A172 (cell line): Measurements from ENCODE around the gene ATP4A. TPM values are rescaled to one million over a fixed set of nuclear protein-coding genes. Genes with fewer than 3 reads are reported as not detected.

Experiments
- DNase-seq: peaks from one replicate; pipeline ENCODE4 v3.0.0-alpha.2; 2015; ENCODE audit warnings: low spot score
- total RNA-seq: library from RNA; depleted of rRNA; stranded (reverse); fragments of >200 nt; shearing (Covaris generic); gene quantifications from 2 replicates; pipeline ENCODE4 v1.2.3, GENCODE V29; 2014

Gene ATP4A
- total RNA-seq, 1 experiment from 2014 or later, result not detected

DNA sequence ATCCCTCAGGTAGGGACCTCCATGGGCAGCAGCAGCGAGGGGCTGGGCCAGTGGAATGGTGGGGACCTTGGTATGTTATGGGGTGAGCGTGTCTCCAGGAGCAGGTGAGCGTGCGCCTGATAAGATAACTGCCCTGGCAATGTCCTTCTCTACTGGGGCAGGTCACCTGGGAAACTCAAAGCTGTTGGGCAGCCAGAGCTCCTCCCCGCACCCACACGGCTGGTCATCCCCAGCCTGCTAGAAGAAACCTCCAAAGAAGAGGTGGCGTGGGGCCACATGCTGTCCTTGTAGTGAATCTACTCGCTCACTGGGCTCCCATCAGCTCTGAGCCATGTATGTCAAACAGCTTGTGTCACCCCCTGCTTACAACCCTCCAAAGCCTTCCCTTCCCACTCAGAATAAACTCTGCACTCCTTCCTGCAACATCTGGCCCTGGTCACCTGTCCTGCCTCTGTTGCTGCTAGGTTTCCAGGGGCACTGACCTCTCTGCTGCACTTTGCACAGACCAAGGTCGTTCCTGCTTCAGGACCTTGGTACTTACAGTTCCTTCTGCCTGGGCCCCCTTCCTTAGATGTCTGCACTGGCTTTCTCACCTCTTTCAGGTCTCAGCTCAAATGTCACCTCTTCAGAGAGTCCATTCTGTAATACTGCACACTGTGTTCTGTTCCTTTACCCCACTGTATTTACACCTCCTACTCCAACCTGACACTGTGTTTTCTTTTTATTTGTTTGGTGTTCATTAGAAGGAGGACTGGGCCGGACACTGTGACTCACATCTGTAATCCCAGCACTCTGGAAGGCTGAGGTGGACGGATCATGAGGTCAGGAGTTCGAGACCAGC is 1.8 kb upstream of the ATP4A start:
- no peak for DNase-seq

DNA sequence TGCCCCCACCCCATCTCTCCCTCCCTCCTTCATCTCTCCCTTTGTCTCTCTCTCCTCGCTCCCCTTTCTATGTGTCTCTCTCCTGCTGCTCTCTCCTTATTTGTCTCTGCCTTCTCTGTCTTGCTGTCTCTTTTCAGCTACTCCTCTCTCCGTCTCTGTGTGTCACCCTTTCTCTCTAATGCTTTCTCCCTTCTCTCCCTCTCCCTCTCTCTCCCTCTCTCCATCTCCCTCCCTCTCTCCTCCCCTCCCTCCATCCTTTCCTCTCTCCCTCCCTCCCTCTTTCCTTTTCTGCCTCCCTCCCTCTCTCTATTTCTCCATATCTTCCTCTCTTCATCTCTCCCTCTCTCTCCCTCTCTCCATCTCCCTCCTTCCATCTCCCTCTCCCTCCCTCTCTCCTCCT is 682 bp downstream of the ATP4A start:
- DNase-seq, result no peak

DNA sequence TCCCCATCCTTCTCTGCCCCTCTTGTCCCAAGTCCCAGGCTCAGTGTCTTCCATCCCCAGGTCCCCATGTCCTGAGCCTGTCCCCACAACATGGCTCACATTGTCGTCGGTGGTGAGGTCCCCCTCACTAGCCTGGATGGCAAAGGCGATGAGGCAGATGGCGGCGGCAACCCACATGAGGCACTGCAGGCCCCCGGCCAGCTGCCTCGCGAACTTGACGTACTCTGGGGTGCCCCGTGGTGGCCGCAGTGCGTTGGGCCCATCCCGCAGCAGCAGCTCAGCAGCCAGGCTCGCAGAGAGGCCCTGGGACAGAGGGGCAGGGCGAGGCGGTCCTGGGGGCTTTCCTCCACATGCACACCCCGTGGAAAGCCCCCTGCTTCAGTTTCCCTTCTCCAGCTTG is 1.1 kb downstream of the ATP4A start:
- DNase-seq, result no peak

DNA sequence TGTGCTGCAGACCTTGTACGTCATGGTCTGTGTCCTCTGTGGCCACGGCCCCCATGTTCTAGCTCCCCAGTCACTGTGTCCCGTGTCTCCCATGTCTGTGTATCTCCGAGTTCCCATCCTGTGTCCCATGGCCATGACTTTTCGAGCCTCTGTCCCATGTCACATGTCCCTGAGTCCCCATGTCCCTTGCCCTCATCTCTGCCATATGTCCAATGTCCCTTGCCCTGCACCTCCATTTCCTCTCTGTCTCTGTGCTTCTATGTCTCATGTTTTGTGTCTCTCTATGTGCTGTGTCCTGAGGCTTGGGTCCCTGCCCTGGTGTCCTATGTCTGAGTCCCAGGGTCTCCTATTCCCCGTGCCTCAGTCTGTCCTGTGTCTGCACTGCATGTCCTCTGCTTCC is 2.0 kb downstream of the ATP4A start:
- DNase-seq, result no peak

DNA sequence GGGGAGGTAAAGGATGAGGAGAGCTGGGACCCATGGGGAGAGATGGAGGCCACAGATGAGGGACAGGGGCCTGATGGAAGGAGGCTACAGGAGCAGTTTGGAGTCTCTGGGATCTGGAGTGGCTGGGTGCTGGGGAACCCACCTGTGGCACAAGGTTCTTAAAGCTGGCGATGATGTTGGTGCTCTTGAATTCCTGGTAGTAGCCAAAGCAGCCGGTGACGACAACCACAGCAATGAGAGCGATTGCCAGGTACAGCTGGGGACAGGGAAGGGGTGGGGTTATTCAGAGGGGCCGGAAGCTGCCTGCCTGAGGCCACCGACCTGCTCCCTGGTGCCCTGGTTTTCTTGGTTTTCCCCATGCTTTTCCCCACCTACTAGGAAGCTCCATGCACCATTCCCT is 2.8 kb downstream of the ATP4A start:
- DNase-seq, result no peak

DNA sequence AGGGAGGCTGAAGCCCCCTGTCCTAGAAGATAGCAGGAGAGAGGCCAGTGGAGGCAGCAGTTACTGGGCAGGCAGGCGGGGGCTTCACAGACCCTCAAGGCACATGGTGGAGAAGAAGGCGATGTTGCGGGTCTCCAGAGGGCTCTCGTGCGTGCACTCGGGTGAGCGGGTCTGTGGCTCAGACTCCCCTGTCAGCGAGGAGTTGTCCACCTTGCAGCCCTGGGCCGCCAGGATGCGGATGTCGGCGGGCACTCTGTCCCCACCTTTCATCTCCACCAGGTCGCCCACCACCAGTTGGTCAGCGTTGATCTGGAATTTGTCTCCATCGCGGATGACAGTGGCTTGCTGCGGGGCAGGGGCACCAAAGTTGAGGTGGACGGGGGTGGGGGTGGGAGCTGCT is 3.2 kb downstream of the ATP4A start:
- no peak for DNase-seq

DNA sequence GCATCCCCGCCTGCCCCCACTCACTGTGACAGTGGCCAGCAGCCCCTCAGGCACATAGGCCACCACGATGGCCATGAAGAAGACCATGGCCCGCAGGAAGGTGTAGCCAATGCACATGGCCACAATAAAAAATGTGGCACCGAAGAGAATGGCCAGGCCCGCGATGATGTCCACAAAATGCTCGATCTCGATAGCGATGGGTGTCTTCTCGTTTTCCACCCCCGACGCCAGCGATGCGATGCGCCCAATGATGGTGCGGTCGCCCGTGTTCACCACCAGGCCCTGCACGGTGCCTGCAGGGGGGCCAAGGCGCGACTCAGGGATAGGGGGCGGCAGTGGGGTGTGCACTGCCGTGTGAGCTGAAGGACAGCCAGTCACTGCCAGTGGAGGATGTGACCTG is 3.7 kb downstream of the ATP4A start:
- DNase-seq, result no peak

DNA sequence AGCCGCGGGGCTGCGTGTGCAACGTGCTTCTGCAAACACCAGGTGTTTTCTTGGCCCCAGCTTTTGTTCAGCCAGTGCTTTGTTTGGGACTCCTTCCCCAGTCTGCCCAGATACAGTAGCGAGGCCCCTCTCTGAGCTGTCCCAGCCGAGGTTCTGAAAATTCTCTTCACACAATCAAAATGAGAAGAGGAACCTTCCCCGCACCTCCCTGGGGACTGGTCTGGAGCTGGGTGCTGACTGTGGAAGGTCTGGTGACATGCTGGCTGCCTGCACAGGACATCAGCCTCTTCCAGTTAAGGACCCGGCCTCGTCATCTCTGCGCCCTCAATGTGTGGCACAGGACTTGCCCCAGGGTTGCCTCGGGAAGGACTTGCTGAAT is 4.2 kb downstream of the ATP4A start:
- no peak for DNase-seq

DNA sequence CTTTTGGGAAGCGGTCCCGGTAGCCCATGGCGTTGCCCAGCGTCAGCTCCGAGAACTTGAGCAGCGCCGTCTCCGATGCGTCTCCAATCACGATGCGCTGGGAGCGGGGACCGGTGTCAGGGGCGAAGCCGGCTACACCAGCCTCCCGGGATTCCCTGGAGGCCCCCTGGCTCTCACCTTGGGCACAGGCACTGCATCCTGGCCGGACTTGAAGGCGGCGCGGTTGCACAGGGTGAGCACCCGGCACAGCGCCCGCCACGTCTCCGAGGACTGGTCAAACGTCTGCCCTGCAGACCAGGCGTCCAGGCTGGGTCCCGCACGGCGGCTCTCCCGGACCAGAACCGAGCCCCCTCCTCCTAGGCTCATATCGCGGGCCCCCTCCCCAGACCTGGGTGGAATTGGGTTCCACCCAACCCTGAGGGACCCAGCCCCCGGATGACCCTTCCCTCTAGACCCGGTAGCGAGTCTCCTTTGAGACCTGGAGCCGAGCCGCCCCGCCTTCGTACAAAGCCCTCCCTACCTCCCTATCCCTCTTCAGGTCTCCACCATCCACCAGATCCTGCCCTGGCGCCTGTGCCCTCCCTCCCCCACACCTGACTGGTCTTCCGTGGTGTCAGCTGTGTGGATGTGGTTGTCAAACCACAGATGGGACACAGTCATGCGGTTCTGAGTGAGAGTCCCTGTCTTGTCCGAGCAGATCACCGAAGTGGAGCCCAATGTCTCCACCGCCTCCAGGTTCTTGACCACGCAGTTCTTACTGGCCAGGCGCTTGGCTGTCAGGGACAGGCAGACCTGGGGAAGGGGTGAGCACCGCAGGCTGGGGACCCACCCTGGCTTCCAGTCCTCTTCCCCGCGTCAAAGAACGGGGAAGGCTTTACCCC is 4.8 kb downstream of the ATP4A start:
- DNase-seq, result no peak

DNA sequence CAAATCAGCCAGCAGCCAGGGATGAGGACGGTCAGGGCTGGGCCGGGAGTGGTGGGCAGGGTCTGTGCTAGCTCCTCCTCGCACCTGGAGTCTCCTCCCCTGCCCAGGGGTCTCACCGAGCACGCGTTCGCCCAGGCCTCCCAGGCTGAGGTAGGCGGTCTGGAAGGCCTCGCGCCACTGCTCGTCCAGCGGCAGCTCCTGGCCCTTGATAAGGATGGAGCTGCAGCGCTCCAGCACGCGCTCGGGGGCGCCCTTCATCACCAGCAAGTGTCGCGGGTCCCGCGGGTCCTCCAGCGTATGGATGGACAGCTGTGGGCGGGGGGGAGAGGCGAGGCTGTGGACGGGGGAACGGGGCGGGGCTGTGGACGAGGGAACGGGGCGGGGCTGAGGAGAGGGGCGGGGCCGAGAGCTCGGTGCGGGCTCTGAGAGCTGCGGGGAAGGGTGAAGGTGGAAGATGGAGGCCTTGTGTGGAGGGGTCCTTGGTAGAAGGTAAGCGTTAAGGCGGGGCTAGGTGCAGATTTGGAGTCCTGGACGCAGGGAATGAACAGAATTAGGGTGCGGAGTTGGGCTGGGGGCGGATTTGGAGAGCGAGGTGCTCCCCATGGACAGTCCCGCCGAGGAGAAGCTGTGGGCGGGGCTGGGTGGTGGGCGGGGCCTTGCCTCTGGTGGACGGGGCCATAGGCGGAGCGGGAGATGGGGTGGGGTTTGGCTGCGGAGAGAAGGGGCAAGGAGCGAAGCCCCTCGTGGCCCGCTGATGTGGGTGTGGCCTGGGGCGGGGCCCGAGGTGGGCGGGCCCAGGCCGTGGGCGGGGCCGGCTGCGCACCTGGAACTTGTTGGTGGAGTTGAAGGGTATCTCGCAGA is 5.7 kb downstream of the ATP4A start:
- no peak for DNase-seq

DNA sequence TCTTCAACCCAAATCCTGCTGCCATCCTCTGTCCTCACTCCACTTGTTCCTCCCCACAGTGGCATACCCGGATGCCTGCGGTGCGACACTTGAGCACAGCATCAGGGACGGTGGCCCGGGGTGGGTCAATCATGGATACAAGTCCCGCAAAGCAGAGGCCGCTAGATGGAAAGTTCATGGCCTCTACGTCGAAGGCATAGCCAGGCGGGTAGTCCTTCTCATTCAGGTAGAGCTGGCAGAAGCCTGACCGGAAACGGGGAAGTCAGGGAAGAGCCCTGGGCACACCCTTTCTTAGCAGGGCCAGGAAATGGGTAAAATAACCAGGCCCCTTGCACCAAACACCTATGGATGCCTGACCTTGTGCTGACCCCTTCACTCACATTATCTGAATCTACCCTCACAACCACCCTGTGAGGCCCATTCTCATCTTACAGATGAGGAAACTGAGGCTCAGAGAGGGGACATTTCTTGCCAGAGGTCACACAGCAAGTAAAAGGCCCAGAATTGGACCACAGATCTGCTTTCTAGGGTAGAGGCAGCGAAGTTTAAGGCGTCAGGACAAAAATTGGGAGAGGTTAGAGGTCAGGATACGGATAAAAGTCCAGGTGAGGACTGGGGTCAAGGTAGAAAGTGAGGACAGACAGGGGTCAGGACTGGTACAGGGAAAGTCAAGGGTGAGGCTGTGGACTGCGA is 6.5 kb downstream of the ATP4A start:
- DNase-seq, result no peak

DNA sequence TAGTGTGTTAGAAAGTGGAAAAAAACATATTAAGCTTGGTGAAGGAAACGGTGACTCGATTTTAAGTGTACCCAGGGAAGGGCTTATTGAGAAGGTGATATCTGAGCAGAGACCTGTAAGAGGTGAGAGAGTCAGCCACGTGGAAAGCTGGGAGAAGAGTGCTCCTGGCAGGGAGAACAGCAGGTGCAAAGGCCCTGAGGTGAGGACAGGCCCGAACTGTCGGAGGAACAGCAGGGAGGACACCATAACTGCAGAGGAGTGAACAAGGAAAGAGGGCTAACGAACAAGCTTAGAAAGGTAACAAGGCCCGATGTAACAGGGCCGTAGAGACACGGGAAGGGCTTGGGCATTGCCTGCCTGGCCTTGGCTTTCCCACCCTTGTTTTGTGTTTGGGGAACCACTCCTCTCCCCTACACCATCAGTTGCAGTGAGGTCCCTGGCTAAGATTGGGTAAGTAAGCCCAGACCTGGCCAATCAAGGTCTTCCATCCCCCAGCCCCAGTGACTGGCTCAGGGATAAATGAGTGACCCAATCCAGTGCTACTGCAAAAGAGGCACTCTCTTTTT is 7.3 kb downstream of the ATP4A start:
- DNase-seq, result no peak

DNA sequence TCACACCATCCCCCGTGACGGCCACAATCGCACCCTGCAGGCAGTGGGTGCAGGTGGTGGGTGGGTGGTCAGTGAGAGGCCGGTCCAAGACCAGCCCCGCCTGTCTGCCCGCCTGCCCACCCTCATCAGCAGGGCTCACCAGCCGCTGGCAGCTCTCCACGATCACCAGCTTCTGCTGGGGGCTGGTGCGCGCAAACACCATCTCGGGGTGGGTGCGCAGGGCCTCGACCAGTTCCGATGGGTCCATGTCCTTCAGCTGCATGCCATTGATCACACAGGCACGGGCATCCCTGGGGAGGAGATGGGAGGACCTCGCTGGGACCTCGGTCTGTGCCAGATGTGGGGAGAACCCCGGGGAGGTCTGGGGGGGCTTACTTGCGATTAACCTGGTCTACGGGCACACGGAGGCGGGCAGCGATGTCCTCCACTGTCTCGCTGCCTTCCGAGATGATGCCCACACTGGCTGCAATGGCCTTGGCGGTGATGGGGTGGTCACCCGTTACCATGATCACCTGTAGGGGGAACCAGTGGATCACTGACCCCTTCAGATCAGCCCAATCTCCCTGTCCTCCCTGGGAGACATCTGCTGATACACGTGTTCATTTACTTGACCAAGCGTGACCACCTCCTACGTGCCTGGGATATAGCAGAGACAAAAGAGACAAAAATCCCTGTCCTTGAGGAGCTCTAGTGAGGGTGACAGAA is 8.0 kb downstream of the ATP4A start:
- peak; percentile 68 for DNase-seq

DNA sequence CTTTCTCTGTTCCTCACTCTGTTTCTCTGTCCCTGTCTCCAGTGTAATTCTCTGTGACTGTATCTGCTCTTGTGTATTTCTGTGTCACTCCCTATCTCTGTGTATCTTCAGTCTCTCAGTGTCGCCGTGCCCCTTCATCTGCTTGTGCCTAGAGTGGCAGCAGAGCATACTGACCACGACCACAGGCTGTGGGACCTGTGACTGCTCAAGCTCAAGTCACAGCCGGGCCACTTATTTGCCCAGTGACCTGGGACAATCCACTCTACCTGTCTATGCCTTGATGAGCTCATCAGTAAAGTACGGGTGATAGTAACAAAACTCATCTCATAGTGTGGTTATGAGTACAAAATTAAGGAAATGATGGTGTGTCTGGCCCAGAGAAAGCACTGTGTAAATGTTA is 9.4 kb downstream of the ATP4A start:
- no peak for DNase-seq

DNA sequence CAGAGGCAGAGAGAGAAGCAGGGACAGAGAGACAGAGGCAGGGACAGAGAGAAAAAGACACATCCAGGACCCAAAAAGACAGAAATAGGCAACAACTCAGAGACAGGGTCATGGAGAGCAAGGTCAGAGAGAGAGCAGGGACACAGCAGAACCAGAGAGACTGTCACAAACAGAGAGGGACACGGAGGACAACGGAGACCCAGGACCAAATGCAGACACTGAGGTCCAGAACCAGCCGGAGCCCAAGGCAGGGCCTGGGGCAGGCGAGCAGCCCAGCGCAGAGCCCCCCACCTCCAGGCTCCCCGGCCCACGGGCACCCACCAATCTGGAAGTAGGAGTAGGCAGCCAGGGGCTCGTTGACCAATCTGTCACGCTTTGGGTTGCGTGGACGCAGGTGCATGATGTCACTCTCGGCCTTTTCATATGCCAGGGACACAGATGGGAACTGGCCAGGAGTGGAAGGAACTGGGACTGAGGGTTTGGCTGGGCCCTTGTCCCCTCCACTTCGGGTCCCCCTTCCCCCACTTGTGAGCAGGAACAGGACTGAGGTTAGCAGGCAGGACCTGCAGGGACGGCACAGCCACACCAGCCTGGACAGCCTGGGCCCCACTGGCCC is 10.0 kb downstream of the ATP4A start:
- no peak for DNase-seq

DNA sequence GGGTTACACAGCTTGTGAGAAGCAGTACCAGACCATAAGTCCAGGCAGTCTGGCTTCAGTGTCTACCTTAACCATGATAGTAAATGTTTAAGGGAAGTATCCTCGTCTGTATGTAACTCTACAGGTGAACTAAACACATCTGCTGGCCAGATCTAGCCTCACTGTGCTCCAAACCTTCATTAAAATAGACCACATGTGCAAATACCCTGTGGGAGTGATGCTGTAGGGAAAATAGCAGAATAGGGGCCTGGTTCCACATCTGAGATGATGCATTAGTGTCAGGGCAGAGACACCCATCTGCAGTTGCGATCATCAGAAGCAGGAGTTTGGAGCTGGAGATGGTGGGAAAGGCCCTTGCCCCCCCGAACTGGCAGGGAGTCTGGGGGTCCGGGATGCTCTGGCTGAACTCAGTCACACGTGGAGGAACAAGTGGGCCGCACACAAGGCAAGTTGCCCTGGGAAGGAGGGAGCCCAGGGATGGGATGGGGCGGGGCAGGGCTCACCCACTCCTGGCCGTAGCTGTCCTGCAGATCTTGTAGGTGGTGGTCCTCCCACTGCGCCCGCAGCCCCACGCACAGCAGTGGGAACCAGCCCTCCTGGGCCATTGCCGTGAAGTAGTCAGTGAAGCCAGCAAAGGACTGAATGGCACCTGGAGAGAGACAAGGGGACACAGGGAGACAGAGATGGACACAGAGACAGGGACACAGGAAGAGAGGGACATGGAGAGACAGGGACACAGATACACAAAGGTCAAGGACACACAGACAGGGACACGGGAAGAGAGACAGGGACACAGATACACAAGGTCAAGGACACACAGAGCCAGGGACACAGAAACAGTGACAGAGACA is 10.7 kb downstream of the ATP4A start:
- no peak for DNase-seq

DNA sequence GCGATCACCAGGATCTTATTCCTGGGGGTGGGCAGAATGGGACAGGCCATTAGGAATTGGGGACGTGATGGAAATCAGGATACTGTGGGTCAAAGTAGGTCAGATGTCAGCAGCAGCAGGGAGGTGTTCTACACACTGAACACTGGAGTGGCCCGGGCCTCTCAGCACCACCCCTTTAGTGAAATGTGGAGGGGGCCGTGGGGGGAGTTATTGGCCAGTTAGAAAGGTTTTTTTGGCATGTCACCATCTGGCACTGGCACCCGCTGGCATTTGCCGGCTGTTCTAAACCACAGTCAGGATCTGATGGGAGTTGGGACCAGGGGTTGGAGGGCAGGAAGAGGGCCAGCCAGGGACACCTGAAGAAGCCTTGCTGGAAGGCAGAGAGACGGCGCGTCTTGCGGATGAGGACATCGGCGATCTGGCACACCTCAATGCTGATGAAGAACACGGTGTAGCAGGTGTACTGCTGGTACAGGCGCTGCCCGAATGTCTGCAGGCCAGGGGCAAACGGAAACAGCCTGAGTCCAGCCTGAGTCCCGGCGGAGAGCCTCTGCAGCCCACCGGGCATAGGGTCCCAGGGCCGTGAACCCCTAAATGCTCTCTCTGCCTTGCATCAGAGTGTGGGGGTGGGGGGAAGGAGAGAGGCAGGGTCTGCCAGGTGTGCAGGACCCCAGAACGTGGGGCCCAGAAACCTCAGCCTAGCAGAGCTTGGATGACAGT is 12.2 kb downstream of the ATP4A start:
- no peak for DNase-seq

DNA sequence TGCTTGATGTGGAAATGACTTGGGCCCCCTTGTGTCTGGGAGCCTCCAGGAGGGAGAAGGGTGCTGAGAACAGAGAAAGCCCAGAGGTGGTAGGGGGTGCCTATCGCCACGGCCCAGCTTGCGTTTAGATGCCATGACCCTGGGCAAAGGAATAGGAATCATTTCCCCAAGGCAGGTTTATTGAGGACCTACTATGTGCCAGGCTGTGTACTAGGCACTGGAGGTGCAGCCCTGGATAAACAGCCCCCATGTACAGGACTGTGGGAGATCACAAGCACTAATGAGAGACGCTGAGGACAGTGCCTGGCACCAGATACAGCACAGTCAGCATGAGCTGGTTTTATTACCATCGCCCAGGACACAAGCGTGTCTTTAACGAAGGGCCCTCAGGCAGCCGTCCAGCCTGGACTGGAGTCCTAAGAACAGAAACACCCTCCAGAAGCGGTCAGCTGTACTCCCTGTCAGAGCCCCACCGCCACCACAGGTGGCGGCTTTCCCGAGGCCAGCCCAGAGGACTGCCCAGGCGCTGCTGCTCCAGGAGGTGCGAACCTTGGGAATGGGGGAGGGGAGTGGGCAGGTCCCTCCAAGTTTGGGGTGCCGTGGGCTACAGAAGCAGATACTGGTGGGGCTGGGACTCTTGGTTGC is 13.5 kb downstream of the ATP4A start:
- DNase-seq, result no peak
